GM04504 (cell line): ENCODE results near the gene BCL7A.

Experiments used
- DNase-seq: peaks from one replicate; pipeline ENCODE4 v3.0.0-alpha.2; 2012; ENCODE audit warnings: low read depth

BCL7A gene

DNA sequence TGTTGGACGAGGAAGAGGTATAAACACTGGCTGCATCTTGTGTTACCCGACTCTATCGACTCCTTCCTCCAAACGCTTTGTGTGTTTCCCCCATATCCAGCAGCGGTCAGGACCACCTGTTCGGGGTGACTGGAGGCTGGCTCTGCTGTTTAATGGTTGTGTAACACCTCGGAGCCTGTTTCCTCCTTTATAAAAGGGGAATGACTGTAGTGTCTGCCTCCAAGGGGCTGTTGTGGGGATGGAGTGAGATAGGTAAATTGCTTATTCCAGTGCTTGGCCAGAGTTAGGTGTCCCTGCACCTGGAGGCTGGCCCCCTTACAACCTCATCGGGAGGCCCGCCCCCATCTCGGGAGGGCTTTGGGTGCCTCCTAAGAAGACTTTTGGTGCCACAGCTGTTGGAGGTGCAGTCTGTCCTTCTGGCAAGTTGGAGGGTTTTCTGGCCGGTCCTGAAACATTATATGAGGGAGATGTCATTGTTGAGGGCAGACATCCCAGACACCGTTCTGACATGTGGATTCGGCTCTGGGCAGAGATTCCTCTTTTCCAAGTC, 57.9 kb downstream of the BCL7A start:
- DNase-seq: no peak

DNA sequence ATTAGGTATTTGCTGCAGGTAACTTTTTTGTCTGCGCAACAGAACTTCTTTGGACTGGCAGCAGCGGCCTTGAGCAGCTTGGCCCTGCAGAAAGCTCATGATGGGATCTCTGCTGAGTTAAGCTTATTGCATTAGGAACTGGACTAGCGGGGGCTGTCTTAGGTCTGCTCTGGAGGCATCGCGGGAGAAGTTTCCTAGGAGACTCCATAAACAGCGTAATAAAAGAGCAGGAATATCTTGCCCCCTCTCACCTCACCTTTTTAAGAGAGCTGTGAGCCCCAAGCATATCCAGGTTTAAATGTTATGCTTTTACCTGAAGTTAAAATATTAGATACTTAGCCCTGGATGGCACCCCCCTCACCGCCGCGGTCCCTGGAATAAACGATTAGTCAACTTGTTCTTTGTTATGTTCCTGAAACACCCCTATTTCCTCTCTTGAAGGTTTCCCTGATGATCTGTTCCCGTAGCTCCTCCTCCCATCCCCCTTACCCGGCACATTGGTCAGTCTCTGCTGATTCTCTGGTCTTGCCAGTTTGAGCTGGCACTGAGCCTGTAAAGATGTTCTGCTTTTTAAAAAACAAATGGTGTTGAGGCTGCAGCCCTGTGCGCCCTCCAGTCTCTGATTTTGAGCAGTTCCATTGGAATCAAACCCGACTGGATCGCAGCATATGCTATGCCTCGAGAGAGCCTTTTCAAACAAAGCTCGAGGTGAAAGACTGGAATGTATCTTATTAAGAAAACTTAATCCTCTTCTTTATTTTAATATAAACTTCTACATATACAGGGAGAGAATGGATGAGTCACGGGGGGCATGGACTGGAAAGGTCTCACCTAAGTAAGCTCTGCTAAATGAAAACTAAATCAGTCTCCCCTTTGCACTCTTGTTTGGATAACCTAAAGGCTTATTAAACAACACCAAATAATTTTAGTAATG, 58.7 kb downstream of the BCL7A start:
- peak; percentile 47 for DNase-seq

DNA sequence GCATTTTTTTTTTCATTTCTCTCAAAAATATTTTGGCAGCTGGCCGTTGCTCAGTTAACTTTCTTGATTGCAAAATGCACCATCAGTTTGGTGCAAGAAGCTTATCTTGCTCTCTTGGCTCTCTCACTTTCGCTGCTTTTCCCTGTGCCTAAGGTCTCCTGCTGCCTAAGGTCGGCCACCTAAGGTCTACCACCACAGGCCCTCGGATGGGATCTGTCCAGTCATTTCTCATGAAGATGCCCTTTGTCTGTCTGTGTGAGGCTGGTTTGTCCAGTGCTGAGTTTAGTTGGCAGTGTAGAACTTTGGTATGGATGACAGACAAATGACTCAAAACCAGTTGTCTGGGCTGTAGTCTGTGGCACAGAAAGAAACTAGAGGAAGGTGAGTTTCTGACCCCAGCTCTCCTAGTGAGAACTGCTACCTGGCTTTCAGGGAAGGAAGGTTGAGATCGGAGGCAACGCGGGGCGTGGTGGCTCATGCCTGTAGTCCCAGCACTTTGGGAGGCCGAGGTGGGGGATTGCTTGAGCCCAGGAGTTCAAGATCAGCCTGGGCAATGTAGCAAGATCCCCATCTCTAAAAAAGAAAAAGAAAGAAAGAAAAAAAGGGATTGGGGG, 59.5 kb downstream of the BCL7A start:
- no peak for DNase-seq

DNA sequence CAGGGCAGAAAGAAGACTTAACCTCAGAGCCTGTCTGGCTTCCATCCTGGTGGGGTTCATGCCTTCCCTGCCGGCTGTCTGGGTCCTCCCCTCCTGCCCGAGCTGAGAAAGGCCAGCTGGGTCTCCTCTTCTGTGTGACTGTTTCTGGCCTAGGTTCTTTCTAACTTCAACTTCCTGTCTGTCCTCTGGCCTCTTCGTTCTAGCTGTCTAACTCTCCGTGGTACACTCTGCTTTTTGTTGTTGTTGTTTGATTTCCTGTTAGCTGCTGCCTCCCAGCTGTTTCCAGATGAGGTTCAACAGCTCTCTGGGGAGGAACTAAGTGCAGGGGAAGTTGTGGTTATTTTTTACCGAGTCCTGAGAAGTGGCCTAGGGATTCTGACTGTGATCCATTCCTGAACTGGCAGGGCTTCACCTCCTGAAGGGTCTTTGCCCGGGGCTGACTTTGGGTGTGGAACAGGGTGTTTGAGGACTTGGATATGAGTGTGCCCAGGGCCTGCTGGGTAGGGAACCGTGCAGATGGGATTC, 60.1 kb downstream of the BCL7A start:
- no peak for DNase-seq

DNA sequence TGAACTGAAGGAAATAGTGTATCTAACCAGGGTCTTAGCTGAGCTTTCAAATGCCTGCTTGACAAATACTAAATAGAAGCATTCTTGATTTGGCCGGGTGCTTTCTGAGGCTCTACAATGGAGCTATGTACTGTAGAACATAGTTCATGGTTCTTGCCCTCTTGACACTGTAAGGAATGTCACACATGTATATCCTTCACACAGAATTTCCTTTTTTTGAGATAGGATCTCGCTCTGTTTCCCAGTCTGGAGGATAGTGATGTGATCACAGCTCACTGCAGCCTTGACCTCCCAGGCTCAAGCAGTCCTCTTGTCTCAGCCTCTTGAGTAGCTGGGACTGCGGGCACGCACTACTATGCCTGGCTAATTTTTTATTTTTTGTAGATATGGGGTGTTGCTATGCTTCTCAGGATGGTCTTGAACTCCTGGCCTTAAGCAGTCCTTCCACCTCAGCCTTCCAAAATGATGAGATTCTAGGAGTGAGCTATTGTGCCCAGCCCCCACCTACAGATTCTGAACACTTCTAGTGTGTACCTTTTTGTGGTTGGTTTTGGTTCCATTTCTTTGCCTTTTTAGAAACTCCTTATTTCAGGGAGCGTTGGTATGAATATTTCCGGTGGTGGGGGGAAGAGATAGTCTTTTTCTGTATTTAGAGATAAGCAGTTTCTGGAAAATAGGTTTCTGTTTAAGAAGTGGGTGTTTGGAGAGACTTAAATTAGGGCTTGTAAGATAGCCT, 61.1 kb downstream of the BCL7A start:
- DNase-seq: no peak

DNA sequence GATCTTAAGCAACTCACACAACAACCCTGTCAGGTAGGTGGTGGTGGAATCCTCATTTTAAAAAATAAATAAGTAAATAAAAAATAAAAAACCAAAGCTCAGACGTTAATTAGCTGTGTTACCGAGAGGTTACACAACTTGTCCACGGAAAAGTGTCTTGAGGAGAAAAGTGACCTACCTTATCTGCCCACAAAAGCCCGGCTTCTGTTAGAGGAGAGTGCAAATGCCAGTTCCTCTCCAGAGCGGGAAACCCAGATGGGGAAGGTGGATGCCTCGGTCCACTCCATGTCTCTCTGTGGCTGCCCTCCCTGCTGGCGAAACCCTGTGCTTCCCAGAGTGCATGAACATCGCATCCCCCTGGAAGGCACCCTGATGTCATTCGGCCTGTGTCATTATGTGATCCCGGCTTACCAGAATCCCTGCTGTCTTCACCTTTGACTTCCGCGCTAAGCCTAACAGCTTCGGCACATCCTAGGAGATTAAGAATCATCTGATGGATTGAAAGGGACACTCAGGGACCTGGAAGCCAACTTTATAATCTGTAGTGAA, 63.2 kb downstream of the BCL7A start:
- no peak for DNase-seq

DNA sequence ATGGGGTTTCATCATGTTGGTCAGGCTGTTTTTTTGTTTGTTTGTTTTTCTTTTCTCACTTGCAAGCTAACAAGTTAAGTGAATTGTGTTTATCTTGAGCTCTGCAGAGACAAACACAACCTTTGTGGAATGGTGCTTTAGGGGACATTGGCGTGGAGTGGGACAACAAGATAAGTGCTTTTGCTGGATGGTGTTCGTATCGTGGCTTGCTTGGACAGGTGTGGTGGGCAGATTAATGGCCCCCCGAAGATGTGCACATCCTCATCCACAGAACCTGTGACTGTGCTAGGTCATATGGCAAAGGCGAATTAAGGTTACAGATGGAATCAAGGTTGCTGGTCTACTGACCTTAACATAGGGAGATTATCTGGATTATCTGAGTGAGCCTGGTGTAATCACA, 63.9 kb downstream of the BCL7A start:
- DNase-seq: no peak

DNA sequence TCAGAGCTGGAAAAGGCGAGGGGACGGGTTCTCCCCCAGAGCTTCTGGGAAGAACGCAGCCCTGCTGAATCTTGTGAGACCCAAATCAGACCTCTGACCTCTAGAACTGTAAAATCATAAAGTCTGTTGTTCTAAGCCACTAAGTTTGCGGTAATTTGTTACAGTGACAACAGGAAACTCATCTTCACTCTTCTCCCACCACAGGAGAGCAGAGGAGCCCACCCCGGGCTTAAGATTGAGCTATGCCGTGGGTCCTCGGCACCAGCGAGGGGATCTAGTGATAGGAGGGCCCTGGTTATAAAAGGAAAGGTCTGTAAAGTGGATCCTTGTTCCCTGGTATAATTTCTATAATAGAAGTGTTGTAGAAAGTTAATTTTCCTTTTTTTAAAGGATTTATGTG, 64.4 kb downstream of the BCL7A start:
- DNase-seq: no peak

DNA sequence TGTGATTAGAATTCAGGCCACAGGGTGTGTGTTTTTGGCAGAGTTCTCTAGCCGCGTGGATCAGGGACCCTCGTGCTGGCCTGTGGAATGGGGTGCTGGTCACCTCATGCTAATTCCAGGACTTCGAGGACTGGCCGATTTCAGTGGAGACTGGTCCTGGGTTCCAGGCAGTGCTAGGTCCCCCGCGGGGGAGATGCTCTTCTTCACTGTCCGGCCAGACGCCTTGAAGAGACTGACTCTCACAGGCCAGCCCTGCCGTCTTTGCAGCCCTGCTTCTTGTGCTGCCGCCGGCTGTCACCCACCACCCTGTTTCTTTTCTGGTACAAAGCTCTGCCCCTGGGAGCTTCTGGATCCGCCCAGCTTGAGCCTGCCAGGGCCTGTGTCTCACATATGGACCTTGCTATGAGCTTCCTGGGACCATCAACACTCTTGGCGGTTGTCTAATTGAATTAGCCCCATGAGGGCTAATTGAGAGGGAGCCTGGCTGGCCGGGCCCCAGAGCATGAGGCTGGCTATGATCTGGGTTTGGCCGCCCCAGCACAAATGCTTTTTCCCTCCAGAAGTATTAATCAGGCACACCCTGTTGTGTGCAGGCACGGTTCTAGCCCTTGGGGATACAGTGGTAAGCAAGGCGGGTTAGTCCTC, 65.1 kb downstream of the BCL7A start:
- DNase-seq: no peak

DNA sequence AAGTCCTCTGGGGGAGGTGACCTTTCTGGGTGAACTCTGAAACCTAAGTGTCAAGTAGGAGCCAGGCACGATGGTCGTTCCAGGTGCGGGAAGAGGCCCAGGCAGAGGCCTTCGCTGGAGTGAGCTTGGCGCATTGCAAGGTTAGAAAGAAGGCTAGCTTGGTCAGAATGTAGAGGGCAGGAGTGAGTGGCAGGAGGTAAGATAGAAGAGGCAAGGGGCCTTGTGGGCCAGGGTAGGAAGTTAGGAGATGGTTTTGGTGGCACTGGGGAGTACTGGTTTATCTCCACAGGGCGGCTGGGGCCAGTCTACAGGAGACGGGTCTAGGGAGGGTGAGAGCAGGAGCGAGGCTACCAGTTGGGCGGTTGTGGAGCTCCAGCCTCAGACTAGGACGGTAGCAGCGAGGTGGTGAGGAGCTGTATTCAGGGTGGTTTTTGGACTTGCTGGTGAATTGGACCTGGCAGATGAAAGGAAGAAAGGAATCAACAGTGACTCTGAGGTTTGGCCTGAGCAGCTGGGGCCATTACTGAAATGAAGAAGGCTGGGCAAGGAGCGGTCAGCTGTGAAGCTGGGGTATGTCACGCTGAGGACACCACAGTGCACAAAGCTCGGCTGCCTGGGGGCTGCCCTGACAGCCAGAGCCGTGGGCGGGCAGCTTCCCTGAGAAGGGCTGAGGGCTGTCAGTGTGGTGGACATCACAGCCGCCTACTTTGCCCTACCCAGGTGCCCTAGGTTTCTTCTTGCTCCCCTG, 65.9 kb downstream of the BCL7A start:
- DNase-seq: no peak

DNA sequence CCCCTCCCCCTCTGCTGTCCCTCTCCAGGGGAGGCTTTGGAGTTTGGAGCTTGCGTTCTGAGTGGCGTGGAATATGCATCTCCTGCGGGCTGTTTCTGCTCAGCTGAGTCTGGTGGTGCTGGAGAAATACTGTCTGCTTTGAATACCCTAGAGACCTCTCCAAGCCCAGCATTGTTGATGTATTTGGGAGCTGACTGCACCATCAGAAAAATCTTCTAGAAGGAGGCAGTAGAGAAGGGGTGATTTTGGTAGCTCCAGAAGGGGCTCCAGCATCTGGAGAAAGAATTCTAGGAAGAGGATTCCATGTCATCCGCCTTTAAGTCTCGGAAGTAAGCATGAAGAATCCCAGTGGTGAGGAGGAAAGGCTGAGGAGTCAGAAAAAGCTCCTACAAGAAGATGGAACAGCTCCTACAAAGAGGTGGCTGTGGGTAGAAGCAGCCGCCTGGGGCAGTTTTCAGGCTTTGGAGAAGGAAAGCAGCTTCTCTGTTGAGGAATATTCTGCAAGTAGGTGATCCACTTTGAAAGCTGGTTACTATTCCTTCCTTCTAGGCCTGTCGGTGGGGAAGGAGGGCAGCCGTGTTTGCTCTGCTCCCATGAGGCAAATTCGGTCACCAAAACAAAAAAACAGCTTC, 66.6 kb downstream of the BCL7A start:
- DNase-seq: no peak

DNA sequence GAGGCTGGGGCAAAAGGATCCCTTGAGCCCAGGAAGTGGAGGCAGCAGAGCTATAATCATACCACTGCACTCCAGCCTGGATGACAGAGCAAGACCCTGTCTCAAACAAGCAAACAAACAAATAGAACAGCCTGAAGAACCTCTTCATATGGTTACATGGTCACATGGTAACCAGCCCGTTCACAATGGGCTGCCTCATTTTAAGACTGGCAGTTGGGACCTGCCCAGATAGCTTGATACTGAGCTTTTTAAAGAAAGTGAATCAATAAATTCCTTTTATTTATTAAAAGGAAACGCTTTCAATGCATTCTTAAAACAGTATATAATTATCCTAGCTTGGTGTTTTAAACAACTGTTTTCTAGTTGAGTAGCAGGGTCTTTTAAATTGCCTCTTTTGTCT, 67.4 kb downstream of the BCL7A start:
- DNase-seq: no peak

DNA sequence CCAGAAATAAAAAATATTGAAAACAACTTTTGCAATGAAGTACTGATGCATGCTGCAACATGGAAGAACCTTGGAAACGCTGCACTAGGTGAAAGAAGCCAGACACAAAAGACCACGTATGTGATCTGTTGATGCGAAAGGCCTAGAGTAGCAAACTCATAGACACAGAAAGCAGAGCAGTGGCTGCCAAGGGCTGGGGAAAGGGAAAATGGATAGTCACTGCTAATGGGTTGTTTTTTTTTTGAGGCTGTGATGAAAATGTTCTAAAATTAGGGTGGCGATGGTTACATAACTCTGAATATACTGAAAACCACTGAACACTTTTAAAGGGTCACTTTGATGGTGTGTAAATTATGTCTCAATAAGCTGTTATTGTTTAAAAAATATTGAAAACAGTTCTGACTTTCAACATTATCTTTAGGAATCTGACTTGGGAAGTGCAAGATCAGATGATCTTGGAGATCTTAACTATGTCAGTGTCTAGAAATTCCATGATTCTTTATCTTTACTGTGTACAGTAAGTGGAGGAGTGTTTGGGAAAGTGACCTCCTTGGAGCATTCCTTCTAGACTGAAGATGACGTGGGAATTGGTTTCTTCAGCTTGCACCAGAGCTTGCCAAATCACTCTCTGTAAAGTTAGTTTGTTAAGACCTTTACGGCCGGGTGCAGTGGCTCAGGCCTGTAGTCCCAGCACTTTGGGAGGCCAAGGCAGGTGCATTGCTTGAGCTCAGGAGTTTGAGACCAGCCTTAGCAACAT, 69.3 kb downstream of the BCL7A start:
- DNase-seq: peak; percentile 79

DNA sequence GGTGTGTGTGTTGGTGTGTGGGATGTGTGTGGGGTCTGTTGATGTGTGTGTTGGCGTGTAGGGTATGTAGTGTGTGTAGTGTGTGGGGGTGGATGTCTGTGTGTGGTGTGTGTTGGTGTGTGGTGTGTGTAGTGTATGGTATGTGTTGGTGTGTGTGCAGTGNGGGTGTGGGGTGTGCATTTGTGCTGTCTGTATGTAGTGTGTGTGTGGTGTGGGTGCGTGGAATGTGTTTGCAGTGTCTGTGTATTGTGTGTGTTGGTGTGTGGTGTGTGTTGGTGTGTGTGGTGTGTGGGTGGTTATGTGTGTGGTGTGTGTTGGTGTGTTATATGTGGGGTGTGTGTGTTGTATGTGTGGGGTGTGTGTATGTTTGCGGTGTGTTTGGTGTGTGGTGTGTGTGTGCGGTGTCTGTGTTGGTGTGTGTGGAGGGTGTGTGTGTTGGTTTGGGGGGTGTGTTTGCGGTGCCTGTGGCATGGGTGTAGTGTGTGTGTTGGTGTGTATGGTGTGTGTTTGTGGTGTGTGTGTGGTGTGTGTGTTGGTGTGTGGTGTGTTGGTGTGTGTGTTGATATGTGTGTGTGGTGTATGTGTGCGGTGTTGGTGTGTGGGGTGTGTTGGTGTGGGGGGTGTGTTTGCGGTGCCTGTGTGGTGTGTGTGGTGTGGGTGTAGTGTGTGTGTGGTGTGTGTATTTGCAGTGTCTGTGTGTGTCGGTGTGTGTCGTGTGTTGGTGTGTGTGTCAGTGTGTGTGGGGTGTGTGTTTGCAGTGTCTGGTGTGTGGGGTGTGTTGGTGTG, 71.6 kb downstream of the BCL7A start:
- no peak for DNase-seq

DNA sequence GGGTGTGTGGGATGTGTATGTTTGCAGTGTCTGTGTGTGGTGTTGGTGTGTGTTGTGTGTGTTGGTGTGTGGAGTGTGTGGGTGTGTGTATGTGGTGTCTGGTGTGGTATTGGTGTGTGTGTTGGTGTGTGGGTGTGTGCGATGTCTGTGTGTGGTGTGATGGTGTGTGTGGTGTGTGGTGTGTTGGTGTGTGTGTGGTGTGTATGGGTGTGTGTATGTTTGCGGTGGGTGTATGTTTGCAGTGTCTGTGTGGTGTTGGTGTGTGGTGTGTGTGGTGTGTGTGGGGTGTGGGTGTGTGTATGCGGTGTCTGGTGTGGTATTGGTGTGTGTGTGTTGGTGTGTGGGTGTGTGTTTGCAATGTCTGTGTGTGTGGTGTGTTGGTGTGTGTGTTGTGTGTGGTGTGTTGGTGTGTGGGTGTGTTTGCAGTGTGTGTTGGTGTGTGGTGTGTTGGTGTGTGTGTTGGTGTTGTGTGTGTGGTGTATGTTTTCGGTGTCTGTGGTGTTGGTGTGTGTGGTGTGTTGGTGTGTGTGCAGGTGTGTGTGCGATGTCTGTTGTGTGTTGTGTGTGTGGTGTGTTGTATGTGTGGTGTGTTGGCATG, 72.6 kb downstream of the BCL7A start:
- no peak for DNase-seq

DNA sequence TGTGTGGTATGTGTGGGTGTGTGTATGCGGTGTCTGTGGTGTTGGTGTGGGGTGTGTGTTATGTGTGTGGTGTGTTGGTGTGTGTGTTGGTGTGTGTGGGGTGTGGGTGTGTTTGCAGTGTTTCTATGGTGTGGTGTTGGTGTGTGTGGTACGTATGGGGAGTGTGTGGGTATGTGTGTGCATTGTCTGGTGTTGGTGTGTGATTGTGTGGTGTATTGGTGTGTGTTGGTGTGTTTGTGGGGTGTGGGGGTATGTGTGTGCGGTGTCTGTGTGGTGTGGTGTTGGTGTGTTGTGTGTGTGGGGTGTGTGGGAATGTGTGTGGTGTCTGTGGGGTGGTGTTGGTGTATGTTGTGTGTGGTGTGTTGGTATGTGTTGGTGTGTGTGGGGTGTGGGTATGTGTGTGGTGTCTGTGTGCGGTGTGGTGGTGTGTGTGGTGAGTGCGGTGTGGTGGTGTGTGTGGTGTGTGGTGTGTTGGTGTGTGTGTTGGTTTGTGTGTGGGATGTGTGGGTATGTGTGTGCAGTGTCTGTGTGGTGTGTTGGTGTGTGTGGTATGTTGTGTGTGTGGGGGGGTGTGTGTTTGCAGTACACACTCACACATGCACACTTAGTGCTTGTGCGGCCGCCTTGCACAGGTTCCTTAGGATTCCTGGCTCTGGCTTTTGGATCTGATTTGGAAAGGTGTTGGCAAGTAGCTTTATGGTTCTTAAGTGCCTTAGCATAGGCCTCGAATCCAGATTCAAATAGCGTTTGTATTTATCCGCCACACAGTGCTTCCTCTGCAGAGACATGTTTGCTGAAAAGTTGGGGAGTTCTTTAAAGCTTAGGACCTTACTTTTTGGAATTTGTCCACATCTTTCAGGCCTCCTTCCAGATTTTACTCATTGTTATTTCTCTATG, 73.3 kb downstream of the BCL7A start:
- DNase-seq: no peak

DNA sequence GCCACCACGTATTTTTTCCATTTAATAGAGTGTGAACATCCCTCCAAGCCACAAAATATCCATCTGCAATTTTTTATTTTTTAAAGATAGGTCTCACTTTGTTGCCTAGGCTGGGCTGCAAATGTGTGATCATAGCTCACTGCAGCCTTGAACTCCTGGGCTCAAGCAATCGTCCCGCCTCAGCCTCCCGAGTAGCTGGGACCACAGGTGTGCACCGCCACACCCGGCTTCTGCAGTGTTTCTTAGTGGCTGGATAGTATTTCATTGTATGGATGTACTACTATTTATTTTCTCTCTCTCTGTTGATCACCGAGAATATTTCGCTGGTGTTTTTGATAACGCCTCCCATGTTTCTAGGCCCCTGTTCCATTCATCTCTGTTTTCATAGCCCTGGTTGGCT, 74.3 kb downstream of the BCL7A start:
- DNase-seq: no peak
